K562 (cell line): Measurements from ENCODE around the gene FABP7. TPM values are rescaled to one million over a fixed set of nuclear protein-coding genes. Genes with fewer than 3 reads are reported as not detected.

Experiments
- CEBPB ChIP-seq: fragments of 450-650 bp; IDR thresholded peaks from 2 replicates; pipeline ENCODE4 v1.6.1; 2016; ENCODE audit warnings: missing genetic modification characterization, missing compliant biosample characterization
- KLF16 ChIP-seq: IDR thresholded peaks from 2 replicates; pipeline ENCODE4 v1.6.1; 2016; ENCODE audit warnings: antibody characterized with exemption
- ZNF644 ChIP-seq: fragments of 200-800 bp; sonication (Bioruptor generic); IDR thresholded peaks from 2 replicates; pipeline ENCODE4 v1.6.1; 2016; ENCODE audit warnings: low read depth, missing genetic modification characterization, missing compliant biosample characterization
- polyA plus RNA-seq, 8 experiments: library from polyadenylated mRNA; depleted of rRNA in 4 of 8; stranded (reverse) in 5 of 8; unstranded in 3 of 8; fragments of >200 nt; fragmentation: Nextera tagmentation in 2 of 8; fragmentation: Illumina TruSeq in 1 of 8; extraction: Ambion mirVana in 2 of 8; extraction: Trizol in 1 of 8; gene quantifications; 2 replicates each; pipeline versions ENCODE4 v1.2.1 to v1.2.3, GENCODE V29; 2011 to 2014; ENCODE audit warnings: inconsistent platforms in 1 of 8, missing spikeins in 1 of 8
- total RNA-seq, 7 experiments: library from RNA; depleted of rRNA in 6 of 7; stranded (reverse); fragments of >200 nt in 6 of 7; fragmentation: Illumina TruSeq in 2 of 7; extraction: Trizol in 2 of 7; gene quantifications; 2 replicates each; pipeline versions ENCODE4 v1.2.1 to v1.2.3, GENCODE V29; 2011 to 2021; ENCODE audit warnings: low replicate concordance in 1 of 7
- TF ChIP-seq, protein P1 (sequence below): fragments of 200-600 bp; sonication (generic); IDR thresholded peaks from one replicate; pipeline ENCODE4 v1.6.1; 2012; ENCODE audit warnings: mild to moderate bottlenecking, low read depth, low read length, inconsistent platforms

The FABP7 gene
- total and polyA plus RNA-seq, 9 of the 15 experiments (the other 6 are each of a cell fraction or from before 2014, with no cell fraction given): 0.07 to 0.14 TPM; not detected in 7

DNA sequence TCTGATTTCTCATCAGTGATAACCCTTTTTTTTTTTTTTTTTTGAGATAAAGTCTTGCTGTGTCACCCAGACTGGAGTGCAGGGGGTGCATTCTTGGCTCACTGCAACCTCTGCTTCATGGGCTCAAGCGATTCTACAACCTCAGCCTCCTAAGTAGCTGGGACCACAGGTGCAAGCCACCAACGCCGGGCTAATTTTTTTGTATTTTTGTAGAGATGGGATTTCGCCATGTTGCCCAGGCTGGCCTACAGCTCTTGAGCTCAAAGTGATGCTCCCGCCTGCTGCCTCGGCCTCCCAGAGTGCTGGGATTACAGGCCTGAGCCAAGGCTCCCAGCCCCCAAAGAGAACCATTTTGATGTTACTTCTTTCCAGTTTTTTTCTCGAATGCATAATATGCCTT lies 2.2 kb downstream of the FABP7 start (continued):
- TF ChIP-seq, protein P1, sequence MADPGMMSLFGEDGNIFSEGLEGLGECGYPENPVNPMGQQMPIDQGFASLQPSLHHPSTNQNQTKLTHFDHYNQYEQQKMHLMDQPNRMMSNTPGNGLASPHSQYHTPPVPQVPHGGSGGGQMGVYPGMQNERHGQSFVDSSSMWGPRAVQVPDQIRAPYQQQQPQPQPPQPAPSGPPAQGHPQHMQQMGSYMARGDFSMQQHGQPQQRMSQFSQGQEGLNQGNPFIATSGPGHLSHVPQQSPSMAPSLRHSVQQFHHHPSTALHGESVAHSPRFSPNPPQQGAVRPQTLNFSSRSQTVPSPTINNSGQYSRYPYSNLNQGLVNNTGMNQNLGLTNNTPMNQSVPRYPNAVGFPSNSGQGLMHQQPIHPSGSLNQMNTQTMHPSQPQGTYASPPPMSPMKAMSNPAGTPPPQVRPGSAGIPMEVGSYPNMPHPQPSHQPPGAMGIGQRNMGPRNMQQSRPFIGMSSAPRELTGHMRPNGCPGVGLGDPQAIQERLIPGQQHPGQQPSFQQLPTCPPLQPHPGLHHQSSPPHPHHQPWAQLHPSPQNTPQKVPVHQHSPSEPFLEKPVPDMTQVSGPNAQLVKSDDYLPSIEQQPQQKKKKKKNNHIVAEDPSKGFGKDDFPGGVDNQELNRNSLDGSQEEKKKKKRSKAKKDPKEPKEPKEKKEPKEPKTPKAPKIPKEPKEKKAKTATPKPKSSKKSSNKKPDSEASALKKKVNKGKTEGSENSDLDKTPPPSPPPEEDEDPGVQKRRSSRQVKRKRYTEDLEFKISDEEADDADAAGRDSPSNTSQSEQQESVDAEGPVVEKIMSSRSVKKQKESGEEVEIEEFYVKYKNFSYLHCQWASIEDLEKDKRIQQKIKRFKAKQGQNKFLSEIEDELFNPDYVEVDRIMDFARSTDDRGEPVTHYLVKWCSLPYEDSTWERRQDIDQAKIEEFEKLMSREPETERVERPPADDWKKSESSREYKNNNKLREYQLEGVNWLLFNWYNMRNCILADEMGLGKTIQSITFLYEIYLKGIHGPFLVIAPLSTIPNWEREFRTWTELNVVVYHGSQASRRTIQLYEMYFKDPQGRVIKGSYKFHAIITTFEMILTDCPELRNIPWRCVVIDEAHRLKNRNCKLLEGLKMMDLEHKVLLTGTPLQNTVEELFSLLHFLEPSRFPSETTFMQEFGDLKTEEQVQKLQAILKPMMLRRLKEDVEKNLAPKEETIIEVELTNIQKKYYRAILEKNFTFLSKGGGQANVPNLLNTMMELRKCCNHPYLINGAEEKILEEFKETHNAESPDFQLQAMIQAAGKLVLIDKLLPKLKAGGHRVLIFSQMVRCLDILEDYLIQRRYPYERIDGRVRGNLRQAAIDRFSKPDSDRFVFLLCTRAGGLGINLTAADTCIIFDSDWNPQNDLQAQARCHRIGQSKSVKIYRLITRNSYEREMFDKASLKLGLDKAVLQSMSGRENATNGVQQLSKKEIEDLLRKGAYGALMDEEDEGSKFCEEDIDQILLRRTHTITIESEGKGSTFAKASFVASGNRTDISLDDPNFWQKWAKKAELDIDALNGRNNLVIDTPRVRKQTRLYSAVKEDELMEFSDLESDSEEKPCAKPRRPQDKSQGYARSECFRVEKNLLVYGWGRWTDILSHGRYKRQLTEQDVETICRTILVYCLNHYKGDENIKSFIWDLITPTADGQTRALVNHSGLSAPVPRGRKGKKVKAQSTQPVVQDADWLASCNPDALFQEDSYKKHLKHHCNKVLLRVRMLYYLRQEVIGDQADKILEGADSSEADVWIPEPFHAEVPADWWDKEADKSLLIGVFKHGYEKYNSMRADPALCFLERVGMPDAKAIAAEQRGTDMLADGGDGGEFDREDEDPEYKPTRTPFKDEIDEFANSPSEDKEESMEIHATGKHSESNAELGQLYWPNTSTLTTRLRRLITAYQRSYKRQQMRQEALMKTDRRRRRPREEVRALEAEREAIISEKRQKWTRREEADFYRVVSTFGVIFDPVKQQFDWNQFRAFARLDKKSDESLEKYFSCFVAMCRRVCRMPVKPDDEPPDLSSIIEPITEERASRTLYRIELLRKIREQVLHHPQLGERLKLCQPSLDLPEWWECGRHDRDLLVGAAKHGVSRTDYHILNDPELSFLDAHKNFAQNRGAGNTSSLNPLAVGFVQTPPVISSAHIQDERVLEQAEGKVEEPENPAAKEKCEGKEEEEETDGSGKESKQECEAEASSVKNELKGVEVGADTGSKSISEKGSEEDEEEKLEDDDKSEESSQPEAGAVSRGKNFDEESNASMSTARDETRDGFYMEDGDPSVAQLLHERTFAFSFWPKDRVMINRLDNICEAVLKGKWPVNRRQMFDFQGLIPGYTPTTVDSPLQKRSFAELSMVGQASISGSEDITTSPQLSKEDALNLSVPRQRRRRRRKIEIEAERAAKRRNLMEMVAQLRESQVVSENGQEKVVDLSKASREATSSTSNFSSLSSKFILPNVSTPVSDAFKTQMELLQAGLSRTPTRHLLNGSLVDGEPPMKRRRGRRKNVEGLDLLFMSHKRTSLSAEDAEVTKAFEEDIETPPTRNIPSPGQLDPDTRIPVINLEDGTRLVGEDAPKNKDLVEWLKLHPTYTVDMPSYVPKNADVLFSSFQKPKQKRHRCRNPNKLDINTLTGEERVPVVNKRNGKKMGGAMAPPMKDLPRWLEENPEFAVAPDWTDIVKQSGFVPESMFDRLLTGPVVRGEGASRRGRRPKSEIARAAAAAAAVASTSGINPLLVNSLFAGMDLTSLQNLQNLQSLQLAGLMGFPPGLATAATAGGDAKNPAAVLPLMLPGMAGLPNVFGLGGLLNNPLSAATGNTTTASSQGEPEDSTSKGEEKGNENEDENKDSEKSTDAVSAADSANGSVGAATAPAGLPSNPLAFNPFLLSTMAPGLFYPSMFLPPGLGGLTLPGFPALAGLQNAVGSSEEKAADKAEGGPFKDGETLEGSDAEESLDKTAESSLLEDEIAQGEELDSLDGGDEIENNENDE: no peak
- no peak for TF ChIP-seq ZNF644
- no peak for TF ChIP-seq CEBPB
- no peak for TF ChIP-seq KLF16
- TF ChIP-seq, all 486 proteins: peak for 0
